Measurements from ENCODE around the gene AATF.

Gene AATF

DNA sequence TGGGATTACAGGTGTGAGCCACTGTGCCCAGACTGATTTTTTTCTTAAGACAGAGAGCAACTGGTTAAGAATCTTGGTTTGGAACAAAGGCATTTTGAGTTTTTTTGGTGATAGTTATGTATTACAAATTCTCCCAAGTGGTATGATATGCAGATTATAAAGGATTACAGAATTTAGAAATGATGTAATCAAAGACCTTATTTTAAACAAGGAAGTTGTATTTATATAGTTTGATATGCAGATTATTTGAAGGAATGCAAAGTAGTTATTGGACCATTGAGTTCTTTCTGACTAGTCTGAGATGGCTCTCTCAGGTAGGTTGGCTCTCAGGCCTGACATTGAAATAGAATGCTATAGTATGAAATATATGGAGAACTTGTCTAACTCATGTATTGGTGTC is 34.9 kb downstream of the AATF start:
- no peak for DNase-seq

- no peak for DNase-seq
Observed at GRCh38 chr17:36989173-36989572, 40.4 kb downstream of the AATF start.

DNA sequence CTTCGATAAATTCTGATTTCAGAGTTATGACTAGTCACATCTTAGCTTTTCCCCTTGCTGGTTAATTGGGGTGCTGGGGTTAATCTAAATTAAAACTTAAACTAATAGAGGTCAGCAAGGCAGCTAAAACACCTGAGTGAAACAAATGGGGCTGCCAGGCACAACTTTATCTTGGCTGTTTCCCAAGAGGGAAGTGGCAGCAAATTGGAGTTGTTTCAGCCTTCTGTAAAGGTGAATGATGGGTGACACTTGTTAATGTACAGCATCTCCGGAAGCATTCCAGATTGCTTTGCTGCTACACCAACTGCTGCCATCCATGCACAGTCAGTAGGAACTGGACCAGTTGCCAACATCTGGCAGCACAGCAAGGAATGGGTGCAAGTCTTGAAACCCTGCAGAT is 43.9 kb downstream of the AATF start:
- DNase-seq = no peak

- DNase-seq = no peak
Observed at GRCh38 chr17:36993227-36993626, 44.5 kb downstream of the AATF start.

GRCh38 chr17:36994438-36994837 is 45.7 kb downstream of the AATF start:
- no peak for DNase-seq

GRCh38 chr17:36999471-36999870 is 50.7 kb downstream of the AATF start:
- DNase-seq = no peak

DNA sequence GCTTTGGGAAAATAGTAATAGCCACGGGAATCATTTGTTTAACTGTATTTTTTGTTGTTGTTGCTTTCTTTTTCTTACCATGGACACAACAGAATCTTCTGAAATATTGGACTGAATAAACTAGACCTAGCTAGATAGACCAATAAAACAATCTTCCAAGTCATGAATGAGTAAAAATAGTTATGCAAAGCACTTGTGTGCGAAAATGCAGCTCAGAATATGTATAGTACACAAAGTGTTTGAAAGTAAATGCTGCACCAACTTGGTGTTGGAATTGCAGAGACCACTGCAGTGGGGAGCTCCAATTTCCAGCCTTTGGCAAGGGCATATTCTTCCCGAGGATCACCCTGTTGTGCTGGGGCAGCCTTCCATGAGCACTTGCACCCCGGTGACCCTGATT is 68.0 kb downstream of the AATF start:
- DNase-seq = no peak

- DNase-seq = no peak
Observed at GRCh38 chr17:37017404-37017803, 68.7 kb downstream of the AATF start.

DNA sequence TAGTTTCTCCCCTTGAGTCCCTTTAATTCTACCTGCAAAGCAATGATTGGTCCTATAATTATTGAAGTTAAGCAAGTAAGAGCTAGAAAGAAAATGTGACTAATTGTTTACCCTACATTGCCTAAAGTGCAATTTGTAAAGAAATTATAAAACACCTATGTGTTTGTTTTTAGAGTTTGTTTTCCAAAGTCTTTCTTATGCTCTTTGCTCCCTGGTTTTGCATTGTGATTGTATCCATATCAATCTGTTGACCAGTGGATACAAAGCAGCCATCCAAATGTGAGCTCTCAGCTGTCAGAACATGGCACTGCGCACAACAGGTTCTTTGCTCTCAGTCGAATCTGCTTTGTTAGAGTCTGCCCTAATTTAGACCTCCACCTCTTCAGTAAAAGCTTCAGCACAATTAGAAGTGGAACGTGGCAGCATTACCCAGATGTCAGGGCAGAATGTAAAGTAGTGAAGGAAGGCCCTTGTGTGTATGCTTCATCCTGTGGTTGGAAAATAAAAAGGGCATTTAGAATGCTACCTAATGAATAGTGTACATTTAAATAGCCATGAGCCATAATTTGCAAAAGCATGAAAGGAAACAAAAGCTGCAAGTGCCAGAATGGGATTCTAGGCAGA is 70.5 kb downstream of the AATF start:
- no peak for DNase-seq

- DNase-seq = no peak
Observed at GRCh38 chr17:37019741-37020129, 71.0 kb downstream of the AATF start.

GRCh38 chr17:37024181-37024637 is 75.5 kb downstream of the AATF start:
- no peak for DNase-seq

DNA sequence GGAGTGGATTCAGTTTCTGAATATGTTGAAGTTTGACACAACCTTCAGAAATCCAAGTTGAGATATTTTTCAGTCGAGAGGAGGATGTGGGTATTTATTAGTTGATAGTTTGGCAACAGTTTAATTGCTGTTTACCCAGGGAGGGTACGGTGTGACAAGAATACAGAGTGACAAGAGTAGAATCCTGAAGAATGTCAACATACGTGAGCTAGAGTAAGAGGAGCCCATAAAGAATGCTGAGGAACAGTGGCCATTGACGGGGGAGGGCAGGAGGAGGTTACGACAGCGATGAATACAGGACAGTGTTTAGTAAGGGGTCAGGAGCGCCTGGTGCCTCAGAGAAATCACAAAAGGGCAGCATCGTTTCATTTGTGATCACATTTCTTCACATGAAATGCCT is 76.5 kb downstream of the AATF start:
- no peak for DNase-seq

DNA sequence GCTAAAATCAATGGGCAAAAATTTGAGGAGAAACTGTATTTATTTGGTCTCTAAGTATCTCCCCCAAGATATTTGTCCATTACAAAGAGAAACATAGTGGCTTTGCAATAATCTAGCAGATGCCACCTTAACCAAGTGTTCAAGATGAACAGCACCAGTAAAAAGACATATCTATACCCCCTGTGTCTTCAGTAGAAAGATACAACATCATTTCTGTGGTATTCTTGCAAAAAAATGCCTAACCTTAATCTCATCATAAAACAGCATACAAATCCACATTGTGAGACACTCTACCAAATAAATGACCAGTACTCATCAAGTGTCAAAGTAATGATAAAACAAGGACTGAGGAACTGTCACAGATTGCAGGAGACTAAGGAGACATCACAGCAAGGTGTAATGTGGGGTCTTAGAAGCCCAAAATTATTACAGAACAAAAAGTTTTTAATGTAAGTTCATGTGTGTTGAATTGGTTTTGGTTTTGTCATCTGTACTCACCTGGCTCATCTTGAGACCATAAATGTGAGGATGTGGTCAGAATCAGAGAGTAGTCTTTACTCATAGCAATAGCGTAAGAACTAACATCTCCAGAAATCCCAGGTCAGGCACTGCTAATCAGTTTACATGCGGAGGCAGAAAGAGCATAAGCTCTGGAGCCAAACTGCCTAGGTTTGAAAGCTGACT is 77.2 kb downstream of the AATF start:
- no peak for DNase-seq

GRCh38 chr17:37026531-37026869 is 77.7 kb downstream of the AATF start:
- DNase-seq = no peak

- no peak for DNase-seq
Observed at GRCh38 chr17:37028040-37028439, 79.3 kb downstream of the AATF start.

GRCh38 chr17:37031493-37032083 is 82.8 kb downstream of the AATF start:
- DNase-seq = no peak

DNA sequence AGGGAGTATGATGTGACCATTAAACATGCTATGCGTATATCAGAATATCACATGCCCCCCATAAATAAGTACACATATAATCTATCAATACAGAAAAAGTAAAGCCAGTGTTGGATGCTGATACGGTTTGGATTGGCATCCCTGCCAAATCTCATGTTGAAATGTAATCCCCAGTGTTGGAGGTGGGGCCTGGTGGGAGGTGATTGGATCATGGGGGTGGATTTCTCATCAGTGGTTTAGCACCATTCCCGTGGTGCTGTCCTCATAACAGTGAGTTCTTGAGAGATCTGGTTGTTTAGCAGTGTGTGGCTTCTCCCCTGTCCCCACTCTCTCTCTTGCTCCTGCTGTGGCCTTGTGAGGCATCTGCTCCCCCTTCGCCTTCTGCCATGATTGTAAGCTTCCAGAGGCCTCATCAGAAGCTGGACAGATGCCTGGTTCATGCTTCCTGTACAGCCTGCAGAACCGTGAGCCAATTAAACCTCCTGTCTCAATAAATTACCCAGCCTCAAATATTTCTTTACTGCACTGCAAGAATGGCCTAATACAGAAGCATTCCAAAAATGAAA is 88.9 kb downstream of the AATF start:
- no peak for DNase-seq

- DNase-seq = no peak
Observed at GRCh38 chr17:37039269-37039668, 90.5 kb downstream of the AATF start.

GRCh38 chr17:37041932-37042331 is 93.2 kb downstream of the AATF start:
- no peak for DNase-seq

- DNase-seq = no peak
Observed at GRCh38 chr17:37043201-37043600, 94.4 kb downstream of the AATF start.

- no peak for DNase-seq
Observed at GRCh38 chr17:37045351-37045922, 96.7 kb downstream of the AATF start.

DNA sequence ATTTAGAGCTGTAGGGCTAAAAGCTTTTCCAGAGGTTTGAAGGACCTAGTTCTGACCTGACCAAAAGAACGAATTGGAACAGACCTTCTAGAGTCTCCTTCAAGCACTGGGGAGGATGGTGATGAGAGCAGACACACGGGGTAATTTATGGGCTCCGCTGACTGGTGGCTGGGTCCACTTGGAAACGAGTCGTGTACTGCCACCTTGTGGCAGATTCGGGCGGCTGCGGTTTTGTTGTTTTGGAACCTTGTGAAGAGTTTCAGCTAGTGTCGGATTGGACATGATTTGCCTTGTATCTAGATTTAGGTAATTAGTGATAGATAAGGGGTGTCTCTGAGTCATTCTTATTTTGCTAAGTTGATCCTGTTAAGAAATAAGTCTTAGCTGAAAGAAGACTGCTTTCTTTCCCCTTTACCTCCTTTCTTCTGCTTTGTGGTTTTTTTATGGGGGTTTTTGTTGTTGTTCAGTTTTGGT is 98.9 kb downstream of the AATF start:
- DNase-seq = peak; percentile 89

- DNase-seq = no peak
Observed at GRCh38 chr17:37048811-37049210, 100.1 kb downstream of the AATF start.

- DNase-seq = no peak
Observed at GRCh38 chr17:37050920-37051319, 102.2 kb downstream of the AATF start.
